PC-3 (cell line): Measurements from ENCODE around the gene TNFSF18. TPM values are rescaled to one million over a fixed set of nuclear protein-coding genes. Genes with fewer than 3 reads are reported as not detected.

Experiments
- ATAC-seq: fragments of 200-7000 bp; cut with Tn5 transposase; 2 replicates; pipeline ENCODE4 v1.9.1; 2020; ENCODE audit warnings: mild to moderate bottlenecking, moderate library complexity
- BruUV-seq: library from RNA; stranded (reverse); fragments of 400-500 nt; replicated peaks from 2 replicates; lab custom pipeline; 2021; lab: Mats Ljungman, UMichigan
- CTCF ChIA-PET: fragments of 300-600 bp; sonication (Branson Sonifier 250); formaldehyde crosslinking; loops from one replicate; lab custom pipeline; 2022; ENCODE audit warnings: antibody characterized with exemption; lab: Charles Lee
- POLR2A ChIA-PET: fragments of 300-600 bp; sonication (Branson Sonifier 250); formaldehyde crosslinking; loops from one replicate; lab custom pipeline; 2022; ENCODE audit warnings: antibody characterized with exemption; ENCODE audit not compliant: unreplicated experiment; lab: Charles Lee
- DNase-seq: peaks from one replicate; pipeline ENCODE4 v3.0.0-alpha.2; 2015
- H2AFZ ChIP-seq: fragments of 300-600 bp; sonication (generic); 2 replicates; pipeline ENCODE4 v1.6.0; 2016; ENCODE audit warnings: antibody characterized with exemption, low read length
- H3F3A ChIP-seq: fragments of 300-600 bp; sonication (generic); one replicate; pipeline ENCODE4 v1.6.0; 2017; ENCODE audit warnings: antibody characterized with exemption, low read length, control low read depth, mild to moderate bottlenecking; ENCODE audit not compliant: unreplicated experiment
- H3K27ac ChIP-seq: fragments of 300-600 bp; sonication (generic); 2 replicates; pipeline ENCODE4 v1.5.1; 2016; ENCODE audit warnings: mild to moderate bottlenecking, low read length
- H3K27me3 ChIP-seq: fragments of 300-600 bp; sonication (generic); 2 replicates; pipeline ENCODE4 v1.6.1; 2016; ENCODE audit warnings: low read length, mixed read lengths
- H3K36me3 ChIP-seq: fragments of 300-600 bp; sonication (generic); 2 replicates; pipeline ENCODE4 v1.6.1; 2016; ENCODE audit warnings: low read depth, mixed run types, low read length, mixed read lengths
- H3K4me1 ChIP-seq: fragments of 300-600 bp; sonication (generic); 2 replicates; pipeline ENCODE4 v1.5.1; 2016; ENCODE audit warnings: low read length; ENCODE audit not compliant: insufficient read depth
- H3K4me2 ChIP-seq: fragments of 300-600 bp; sonication (generic); 2 replicates; pipeline ENCODE4 v1.6.0; 2016; ENCODE audit warnings: low read length
- H3K4me3 ChIP-seq: fragments of 300-600 bp; sonication (generic); 2 replicates; pipeline ENCODE4 v1.5.1; 2016; ENCODE audit warnings: mild to moderate bottlenecking, low read length, mixed read lengths
- H3K79me2 ChIP-seq: fragments of 300-600 bp; sonication (generic); 2 replicates; pipeline ENCODE4 v1.6.1; 2017; ENCODE audit warnings: low read length, mixed read lengths
- H3K9ac ChIP-seq: fragments of 300-600 bp; sonication (generic); 2 replicates; pipeline ENCODE4 v1.6.0; 2016; ENCODE audit warnings: mild to moderate bottlenecking, low read length
- H3K9me2 ChIP-seq: fragments of 300-600 bp; sonication (generic); replicated peaks from 2 replicates; pipeline ENCODE4 v1.6.1; 2016; ENCODE audit warnings: mixed run types, low read length, mixed read lengths
- H3K9me3 ChIP-seq: fragments of 300-600 bp; sonication (generic); 2 replicates; pipeline ENCODE4 v1.6.1; 2016; ENCODE audit warnings: low read length, mixed read lengths
- H4K20me1 ChIP-seq: fragments of 300-600 bp; sonication (generic); 2 replicates; pipeline ENCODE4 v1.6.1; 2016; ENCODE audit warnings: low read length, mixed read lengths
- EZH2 ChIP-seq: fragments of 300-600 bp; sonication (generic); IDR thresholded peaks from one replicate; pipeline ENCODE4 v1.6.1; 2017; ENCODE audit warnings: antibody characterized with exemption, mild to moderate bottlenecking, low read length; ENCODE audit not compliant: unreplicated experiment
- EZH2phosphoT487 ChIP-seq: fragments of 300-600 bp; sonication (generic); IDR thresholded peaks from 2 replicates; pipeline ENCODE4 v1.6.1; 2018; ENCODE audit warnings: mild to moderate bottlenecking, antibody characterized with exemption, low read length, borderline replicate concordance
- intact Hi-C: fragments of 100-400 bp; cut with micrococcal nuclease; formaldehyde crosslinking; loops from 2 replicates; pipeline ENCODE4 v1.9.0; 2023
- total RNA-seq: library from RNA; depleted of rRNA; stranded (reverse); fragments of >200 nt; gene quantifications from 2 replicates; pipeline ENCODE4 v1.2.3, GENCODE V29; 2014
- TF ChIP-seq, protein P1 (sequence below): fragments of 300-600 bp; sonication (generic); conservative IDR thresholded peaks from 2 replicates; pipeline ENCODE4 v1.5.1; 2017; ENCODE audit warnings: antibody characterized with exemption, low read depth, mild to moderate bottlenecking, low read length

The TNFSF18 gene
- total RNA-seq, 1 experiment from 2014 or later = 0.69 TPM

DNA sequence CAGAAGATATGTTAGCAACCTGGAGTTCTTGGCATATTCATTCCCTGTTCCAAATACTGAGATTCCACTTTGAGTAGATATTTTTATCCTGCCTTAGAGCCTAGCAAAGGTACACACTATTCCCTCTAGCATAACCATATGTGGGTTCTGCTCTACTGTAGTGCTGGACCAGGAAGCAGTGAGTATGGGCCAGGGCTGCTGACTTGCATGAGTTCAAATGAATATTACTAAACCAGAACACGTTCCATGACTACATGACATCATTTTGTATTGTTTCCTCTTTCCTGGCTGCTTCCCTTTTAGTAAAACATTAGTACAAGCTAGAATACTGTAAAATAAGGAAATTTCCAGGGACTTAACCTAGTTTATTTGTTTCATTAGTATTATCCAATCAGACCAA, 41.1 kb downstream of the TNFSF18 start:
- 0 out of 2 replicates have a peak, but pooled peaks cover 11% of the 10 kb centered on the region for H3K9me2 ChIP-seq
- no peak overlapping the region for H3K4me2 ChIP-seq
- intact Hi-C loops = loop anchor here (10.0 kb wide), 1 partner anchor 195 kb away; the partner anchor contains the start of gene TNFSF4

DNA sequence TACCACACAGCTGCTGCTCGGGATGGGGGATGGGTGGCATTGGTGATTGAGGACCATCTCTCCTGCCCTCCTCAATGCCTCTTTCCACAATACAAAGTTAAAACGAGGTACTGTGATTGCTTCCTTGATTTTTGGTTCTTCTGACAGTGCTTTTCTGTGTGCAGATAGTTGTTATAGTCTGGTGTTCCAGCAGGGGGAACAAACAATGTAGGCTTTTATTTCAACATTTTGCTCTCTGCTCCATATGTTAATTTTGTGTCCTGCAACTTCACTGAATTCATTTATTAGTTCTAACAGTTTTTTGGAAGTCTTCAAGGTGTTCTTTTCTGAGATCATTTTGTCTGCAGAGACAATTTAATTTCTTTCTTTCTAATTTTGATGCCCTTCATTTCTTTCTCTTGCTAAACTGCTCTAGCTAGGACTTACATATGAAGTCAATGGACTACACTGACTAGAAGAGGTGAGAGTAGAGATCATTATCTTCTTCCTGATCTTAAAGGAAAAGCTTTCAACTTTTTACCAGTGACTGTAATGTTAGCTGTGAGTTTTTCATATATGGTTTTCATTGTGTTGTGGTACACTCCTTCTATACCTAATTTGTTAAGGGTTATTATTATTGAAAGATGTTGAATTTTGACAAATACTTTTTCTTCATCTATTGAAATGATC, 45.4 kb downstream of the TNFSF18 start:
- TF ChIP-seq, protein P1, sequence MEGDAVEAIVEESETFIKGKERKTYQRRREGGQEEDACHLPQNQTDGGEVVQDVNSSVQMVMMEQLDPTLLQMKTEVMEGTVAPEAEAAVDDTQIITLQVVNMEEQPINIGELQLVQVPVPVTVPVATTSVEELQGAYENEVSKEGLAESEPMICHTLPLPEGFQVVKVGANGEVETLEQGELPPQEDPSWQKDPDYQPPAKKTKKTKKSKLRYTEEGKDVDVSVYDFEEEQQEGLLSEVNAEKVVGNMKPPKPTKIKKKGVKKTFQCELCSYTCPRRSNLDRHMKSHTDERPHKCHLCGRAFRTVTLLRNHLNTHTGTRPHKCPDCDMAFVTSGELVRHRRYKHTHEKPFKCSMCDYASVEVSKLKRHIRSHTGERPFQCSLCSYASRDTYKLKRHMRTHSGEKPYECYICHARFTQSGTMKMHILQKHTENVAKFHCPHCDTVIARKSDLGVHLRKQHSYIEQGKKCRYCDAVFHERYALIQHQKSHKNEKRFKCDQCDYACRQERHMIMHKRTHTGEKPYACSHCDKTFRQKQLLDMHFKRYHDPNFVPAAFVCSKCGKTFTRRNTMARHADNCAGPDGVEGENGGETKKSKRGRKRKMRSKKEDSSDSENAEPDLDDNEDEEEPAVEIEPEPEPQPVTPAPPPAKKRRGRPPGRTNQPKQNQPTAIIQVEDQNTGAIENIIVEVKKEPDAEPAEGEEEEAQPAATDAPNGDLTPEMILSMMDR = peak; percentile 62
- no peak for TF ChIP-seq EZH2phosphoT487
- Histone ChIP-seq H3K4me1 (no peaks in the 10 kb centered on the region), H3F3A (no peaks in the 10 kb centered on the region), H3K36me3 (no peaks in the 10 kb centered on the region), H3K9me3 (0 out of 2 replicates have a peak, but pooled peaks cover 4% of the 10 kb centered on the region), H3K4me2 (no peak overlapping the region), H3K27ac (no peak overlapping the region), H3K79me2 (no peaks in the 10 kb centered on the region), H3K9ac (no peak overlapping the region), H2AFZ (no peak overlapping the region), H3K27me3 (no peaks in the 10 kb centered on the region), H3K9me2 (0 out of 2 replicates have a peak, but pooled peaks cover 3% of the 10 kb centered on the region), H3K4me3 (no peak overlapping the region), H4K20me1 (no peaks in the 10 kb centered on the region)
- DNase-seq = peak; percentile 26
- POLR2A ChIA-PET = no interaction called here
- BruUV-seq = no TSS peak
- CTCF ChIA-PET = interaction anchor here (0.7 kb wide), 2 partner anchors 14 to 230 kb away, joined by 4 to 5 read pairs; no protein-coding TSS in a partner anchor
- intact Hi-C loops = loop anchor here (10.0 kb wide), 1 partner anchor 199 kb away; the partner anchor contains the start of gene TNFSF4
- ATAC-seq = peak; percentile 75

More for the DNA sequence above, 41.1 kb downstream of the TNFSF18 start:
- Histone ChIP-seq H3K27ac (no peak overlapping the region), H3K9me3 (no peaks in the 10 kb centered on the region), H3K27me3 (no peaks in the 10 kb centered on the region), H4K20me1 (no peaks in the 10 kb centered on the region), H2AFZ (no peak overlapping the region), H3K4me1 (no peaks in the 10 kb centered on the region), H3K79me2 (no peaks in the 10 kb centered on the region), H3F3A (no peaks in the 10 kb centered on the region), H3K9ac (no peak overlapping the region), H3K36me3 (no peaks in the 10 kb centered on the region), H3K4me3 (no peak overlapping the region)
- ChIA-PET CTCF (no interaction called here), POLR2A (no interaction called here)
- DNase-seq = no peak
- no peak for ATAC-seq
- no peak for TF ChIP-seq EZH2
- no peak for TF ChIP-seq EZH2phosphoT487
- TF ChIP-seq, protein P1 = no peak
- no TSS peak for BruUV-seq
